ENCODE results near the gene FSHB.

Gene FSHB

GRCh38 chr11:30206249-30206996, 24.4 kb upstream of the FSHB start:
- H3K4me3 ChIP-seq (replicated peaks; ENCODE audit: low read depth, low read length) = no peak overlapping the region
- TF ChIP-seq, protein P1, sequence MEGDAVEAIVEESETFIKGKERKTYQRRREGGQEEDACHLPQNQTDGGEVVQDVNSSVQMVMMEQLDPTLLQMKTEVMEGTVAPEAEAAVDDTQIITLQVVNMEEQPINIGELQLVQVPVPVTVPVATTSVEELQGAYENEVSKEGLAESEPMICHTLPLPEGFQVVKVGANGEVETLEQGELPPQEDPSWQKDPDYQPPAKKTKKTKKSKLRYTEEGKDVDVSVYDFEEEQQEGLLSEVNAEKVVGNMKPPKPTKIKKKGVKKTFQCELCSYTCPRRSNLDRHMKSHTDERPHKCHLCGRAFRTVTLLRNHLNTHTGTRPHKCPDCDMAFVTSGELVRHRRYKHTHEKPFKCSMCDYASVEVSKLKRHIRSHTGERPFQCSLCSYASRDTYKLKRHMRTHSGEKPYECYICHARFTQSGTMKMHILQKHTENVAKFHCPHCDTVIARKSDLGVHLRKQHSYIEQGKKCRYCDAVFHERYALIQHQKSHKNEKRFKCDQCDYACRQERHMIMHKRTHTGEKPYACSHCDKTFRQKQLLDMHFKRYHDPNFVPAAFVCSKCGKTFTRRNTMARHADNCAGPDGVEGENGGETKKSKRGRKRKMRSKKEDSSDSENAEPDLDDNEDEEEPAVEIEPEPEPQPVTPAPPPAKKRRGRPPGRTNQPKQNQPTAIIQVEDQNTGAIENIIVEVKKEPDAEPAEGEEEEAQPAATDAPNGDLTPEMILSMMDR (IDR thresholded peaks at IDR 0.05; ENCODE audit: low read depth, low read length, missing control alignments) = no peak
- no peak for DNase-seq (ENCODE audit: extremely low read depth, low read depth)

DNA sequence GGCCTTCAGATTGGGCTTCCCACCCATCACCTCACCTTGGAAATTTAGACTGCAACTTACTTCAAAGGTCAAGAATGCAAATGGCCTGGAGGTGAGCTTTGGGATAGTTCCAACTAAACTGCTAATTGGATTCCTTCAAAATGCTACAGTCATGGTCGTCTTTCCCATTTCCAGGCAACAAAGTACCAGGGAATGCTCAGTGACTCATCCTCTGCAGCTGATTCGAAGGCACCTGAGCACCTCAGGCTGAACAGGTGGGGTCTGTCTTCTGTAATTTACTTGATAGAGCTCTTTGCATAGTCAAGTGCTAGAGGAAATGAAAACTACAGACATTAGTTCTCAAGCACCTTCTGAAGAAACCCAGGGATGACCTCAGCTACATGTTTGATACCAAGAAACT, 20.5 kb upstream of the FSHB start:
- DNase-seq (ENCODE audit: extremely low read depth, low read depth) = no peak
- TF ChIP-seq, protein P1 (IDR thresholded peaks at IDR 0.05; ENCODE audit: low read depth, low read length, missing control alignments) = no peak
- no peak overlapping the region for H3K4me3 ChIP-seq (replicated peaks; ENCODE audit: low read depth, low read length)

- TF ChIP-seq, protein P1 (IDR thresholded peaks at IDR 0.05; ENCODE audit: low read depth, low read length, missing control alignments) = no peak
- H3K4me3 ChIP-seq (replicated peaks; ENCODE audit: low read depth, low read length) = no peak overlapping the region
- no peak for DNase-seq (ENCODE audit: extremely low read depth, low read depth)
These were observed 14.3 kb upstream of the FSHB start for GRCh38 chr11:30216534-30216933.

DNA sequence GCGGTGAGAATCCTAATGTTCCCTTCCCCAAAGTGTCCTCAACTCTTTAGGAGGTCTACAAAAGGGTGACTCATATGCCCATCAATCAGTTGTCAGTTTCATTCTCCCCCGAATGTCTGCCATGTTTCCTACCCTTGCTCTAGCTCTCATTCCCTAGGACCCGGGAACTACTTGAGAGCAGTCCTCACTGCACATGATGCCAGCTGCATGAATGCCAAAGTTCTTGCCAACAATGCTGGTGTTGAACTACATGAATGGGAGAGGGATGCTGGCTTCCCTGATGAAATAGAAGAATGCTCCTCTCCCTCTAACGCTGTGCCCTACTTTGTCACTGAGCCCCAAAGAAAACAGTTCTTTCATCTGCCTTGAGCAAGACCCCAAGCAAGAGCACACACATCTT, 12.5 kb upstream of the FSHB start:
- DNase-seq (ENCODE audit: extremely low read depth, low read depth) = no peak

GRCh38 chr11:30225642-30226041, 5.2 kb upstream of the FSHB start:
- no peak overlapping the region for H3K4me3 ChIP-seq (replicated peaks; ENCODE audit: low read depth, low read length)
- DNase-seq (ENCODE audit: extremely low read depth, low read depth) = no peak
- TF ChIP-seq, protein P1 (IDR thresholded peaks at IDR 0.05; ENCODE audit: low read depth, low read length, missing control alignments) = no peak

More for the DNA sequence above, 12.5 kb upstream of the FSHB start:
- H3K4me3 ChIP-seq (replicated peaks; ENCODE audit: low read depth, low read length) = no peak overlapping the region
- TF ChIP-seq, protein P1 (IDR thresholded peaks at IDR 0.05; ENCODE audit: low read depth, low read length, missing control alignments) = no peak

DNA sequence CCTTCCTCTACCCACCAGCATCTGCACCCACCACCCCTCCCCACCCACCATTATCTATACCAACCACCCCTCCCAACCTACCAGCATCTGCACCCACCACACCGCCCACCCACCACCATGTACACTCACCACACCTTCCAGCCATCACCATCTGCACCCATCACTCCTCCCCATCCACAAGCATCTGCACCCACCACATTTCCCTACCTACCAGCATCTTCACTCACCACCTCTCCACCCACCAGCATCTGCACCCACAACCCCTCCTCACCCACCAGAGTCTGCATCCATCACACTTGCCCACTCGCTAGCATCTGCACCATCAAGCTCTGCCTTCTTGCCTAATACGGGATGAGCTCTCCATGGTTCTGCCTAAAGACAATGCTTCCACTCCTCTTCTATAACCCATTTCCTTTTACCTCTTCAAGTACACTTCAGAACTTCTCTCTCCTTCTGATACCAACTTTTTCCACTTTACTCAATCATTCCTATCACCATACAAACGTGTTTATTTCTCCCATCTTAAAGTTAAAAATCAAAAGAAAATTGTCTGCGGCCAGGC, 2.4 kb upstream of the FSHB start:
- TF ChIP-seq, protein P1 (IDR thresholded peaks at IDR 0.05; ENCODE audit: low read depth, low read length, missing control alignments) = no peak
- no peak overlapping the region for H3K4me3 ChIP-seq (replicated peaks; ENCODE audit: low read depth, low read length)

More for the DNA sequence above, 2.4 kb upstream of the FSHB start:
- DNase-seq (ENCODE audit: extremely low read depth, low read depth) = no peak
